ENCODE data around the gene CCDC33. TPM values are rescaled to one million over a fixed set of nuclear protein-coding genes. Genes with fewer than 3 reads are reported as not detected.

The CCDC33 gene
- total and polyA plus RNA-seq, 2 donors (not counting 1 experiment from before 2014, with no cell fraction given): not detected

GRCh38 chr15:74200412-74200815 lies 35.7 kb upstream of the CCDC33 start:
- no peak overlapping the region for H3K27ac ChIP-seq (ENCODE audit: low read length in 2 of 2)
- no peak overlapping the region for H3K4me3 ChIP-seq (ENCODE audit: control extremely low read depth in 1 of 5, extremely low read depth in 1 of 5, insufficient read depth in 1 of 5, low read depth in 2 of 5, low read length in 4 of 5)
- no peak overlapping the region for H3K9ac ChIP-seq (ENCODE audit: low read length)
- Mint-ChIP-seq H3K4me3 (no peak overlapping the region), H3K27ac (no peak overlapping the region), H3K4me1 (no peaks in the 10 kb centered on the region), H3K9me3 (ENCODE audit: insufficient read depth) (no peaks in the 10 kb centered on the region), H3K27me3 (peaks cover 18% of the 10 kb centered on the region)
- H3K4me2 ChIP-seq (replicated peaks; ENCODE audit: low read depth, low read length, poor library complexity, severe bottlenecking): no peak overlapping the region
- DNase-seq: no peak
- H3K36me3 ChIP-seq (replicated peaks in 1 of 2; ENCODE audit: control extremely low read depth in 1 of 2, control insufficient read depth in 1 of 2, extremely low read depth in 1 of 2, insufficient read depth in 2 of 2, low read length in 1 of 2): no peaks in the 10 kb centered on the region
- no peaks in the 10 kb centered on the region for H4K20me1 ChIP-seq (ENCODE audit: control insufficient read depth, insufficient read depth, low read length, poor library complexity, severe bottlenecking)
- H3K9me3 ChIP-seq (ENCODE audit: control extremely low read depth in 1 of 3, control insufficient read depth in 2 of 3, insufficient read depth in 1 of 3, low read length in 2 of 3): no peaks in the 10 kb centered on the region
- ChIA-PET POLR2A (no interaction called here), CTCF (interaction anchor here (1.0 kb wide), 1 partner anchor 9 kb away, joined by 3 read pairs; no protein-coding TSS in a partner anchor)
- no peak for ATAC-seq (ENCODE audit: low read depth)
- no peak for TF ChIP-seq EZH2 (IDR thresholded peaks at IDR 0.05; ENCODE audit: borderline replicate concordance, insufficient read depth, low read depth, low read length, poor library complexity, severe bottlenecking)
- TF ChIP-seq, protein P1, sequence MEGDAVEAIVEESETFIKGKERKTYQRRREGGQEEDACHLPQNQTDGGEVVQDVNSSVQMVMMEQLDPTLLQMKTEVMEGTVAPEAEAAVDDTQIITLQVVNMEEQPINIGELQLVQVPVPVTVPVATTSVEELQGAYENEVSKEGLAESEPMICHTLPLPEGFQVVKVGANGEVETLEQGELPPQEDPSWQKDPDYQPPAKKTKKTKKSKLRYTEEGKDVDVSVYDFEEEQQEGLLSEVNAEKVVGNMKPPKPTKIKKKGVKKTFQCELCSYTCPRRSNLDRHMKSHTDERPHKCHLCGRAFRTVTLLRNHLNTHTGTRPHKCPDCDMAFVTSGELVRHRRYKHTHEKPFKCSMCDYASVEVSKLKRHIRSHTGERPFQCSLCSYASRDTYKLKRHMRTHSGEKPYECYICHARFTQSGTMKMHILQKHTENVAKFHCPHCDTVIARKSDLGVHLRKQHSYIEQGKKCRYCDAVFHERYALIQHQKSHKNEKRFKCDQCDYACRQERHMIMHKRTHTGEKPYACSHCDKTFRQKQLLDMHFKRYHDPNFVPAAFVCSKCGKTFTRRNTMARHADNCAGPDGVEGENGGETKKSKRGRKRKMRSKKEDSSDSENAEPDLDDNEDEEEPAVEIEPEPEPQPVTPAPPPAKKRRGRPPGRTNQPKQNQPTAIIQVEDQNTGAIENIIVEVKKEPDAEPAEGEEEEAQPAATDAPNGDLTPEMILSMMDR (IDR thresholded peaks at IDR 0.05): no peak
- H3K4me1 ChIP-seq (ENCODE audit: control insufficient read depth in 2 of 2, insufficient read depth in 2 of 2, low read length in 2 of 2): no peaks in the 10 kb centered on the region
- no peaks in the 10 kb centered on the region for H3K79me2 ChIP-seq (ENCODE audit: control insufficient read depth, insufficient read depth, low read length)
- 67% methylated on average over 1 of the region's 1 CpG for WGBS (ENCODE audit: insufficient coverage)
- intact Hi-C loops (cut with micrococcal nuclease): no loop called here
- H2AFZ ChIP-seq (ENCODE audit: insufficient read depth, low read depth, low read length, poor library complexity, severe bottlenecking): no peak overlapping the region
- peaks cover 0 to 5% (median 0%) of the 10 kb centered on the region in 4 experiments for H3K27me3 ChIP-seq (replicated peaks in 1 of 4; ENCODE audit: control extremely low read depth in 1 of 4, control insufficient read depth in 3 of 4, insufficient read depth in 4 of 4, low read length in 3 of 4)

- H3K4me3 Mint-ChIP-seq: no peak overlapping the region
- no peaks in the 10 kb centered on the region for H3K9me3 ChIP-seq (ENCODE audit: control extremely low read depth in 1 of 3, control insufficient read depth in 2 of 3, insufficient read depth in 1 of 3, low read length in 2 of 3)
- no peak overlapping the region for H3K9ac ChIP-seq (ENCODE audit: low read length)
- H2AFZ ChIP-seq (ENCODE audit: insufficient read depth, low read depth, low read length, poor library complexity, severe bottlenecking): no peak overlapping the region
- H3K27me3 ChIP-seq (replicated peaks in 1 of 4; ENCODE audit: control extremely low read depth in 1 of 4, control insufficient read depth in 3 of 4, insufficient read depth in 4 of 4, low read length in 3 of 4): peaks cover 0 to 5% (median 0%) of the 10 kb centered on the region in 4 experiments
- ChIA-PET CTCF (no interaction called here), POLR2A (no interaction called here)
- DNase-seq (no peak), ATAC-seq (ENCODE audit: low read depth) (no peak)
- H3K9me3 Mint-ChIP-seq (ENCODE audit: insufficient read depth): no peaks in the 10 kb centered on the region
- TF ChIP-seq, protein P1 (IDR thresholded peaks at IDR 0.05): no peak
- TF ChIP-seq EZH2 (IDR thresholded peaks at IDR 0.05; ENCODE audit: borderline replicate concordance, insufficient read depth, low read depth, low read length, poor library complexity, severe bottlenecking): no peak
- intact Hi-C loops (cut with micrococcal nuclease): no loop called here
- H3K79me2 ChIP-seq (ENCODE audit: control insufficient read depth, insufficient read depth, low read length): no peaks in the 10 kb centered on the region
- H3K27ac Mint-ChIP-seq: no peak overlapping the region
- H3K4me1 Mint-ChIP-seq: no peaks in the 10 kb centered on the region
- no peaks in the 10 kb centered on the region for H3K36me3 ChIP-seq (replicated peaks in 1 of 2; ENCODE audit: control extremely low read depth in 1 of 2, control insufficient read depth in 1 of 2, extremely low read depth in 1 of 2, insufficient read depth in 2 of 2, low read length in 1 of 2)
- H3K4me2 ChIP-seq (replicated peaks; ENCODE audit: low read depth, low read length, poor library complexity, severe bottlenecking): no peak overlapping the region
- H3K27me3 Mint-ChIP-seq: peaks cover 18% of the 10 kb centered on the region
- 86% methylated on average over 8 of the region's 8 CpGs for WGBS (ENCODE audit: insufficient coverage)
- H3K27ac ChIP-seq (ENCODE audit: low read length in 2 of 2): no peak overlapping the region
- no peak overlapping the region for H3K4me3 ChIP-seq (ENCODE audit: control extremely low read depth in 1 of 5, extremely low read depth in 1 of 5, insufficient read depth in 1 of 5, low read depth in 2 of 5, low read length in 4 of 5)
- H3K4me1 ChIP-seq (ENCODE audit: control insufficient read depth in 2 of 2, insufficient read depth in 2 of 2, low read length in 2 of 2): no peaks in the 10 kb centered on the region
- H4K20me1 ChIP-seq (ENCODE audit: control insufficient read depth, insufficient read depth, low read length, poor library complexity, severe bottlenecking): no peaks in the 10 kb centered on the region
These were observed 35.2 kb upstream of the CCDC33 start for GRCh38 chr15:74200871-74201419.
